GM18517 (cell line): Measurements from ENCODE around the gene MPP7.
"Not testable (repeated sequence)": the region's sequence is repeated elsewhere in the genome, so short reads cannot be mapped to it uniquely, and the experiment has no call there.

ENCODE experiments used
- ATAC-seq: cut with Tn5 transposase; IDR thresholded peaks from one replicate; pipeline ENCODE4 v1.9.1; 2021; ENCODE audit warnings: mild to moderate bottlenecking, moderate library complexity; ENCODE audit not compliant: unreplicated experiment

MPP7 gene

DNA sequence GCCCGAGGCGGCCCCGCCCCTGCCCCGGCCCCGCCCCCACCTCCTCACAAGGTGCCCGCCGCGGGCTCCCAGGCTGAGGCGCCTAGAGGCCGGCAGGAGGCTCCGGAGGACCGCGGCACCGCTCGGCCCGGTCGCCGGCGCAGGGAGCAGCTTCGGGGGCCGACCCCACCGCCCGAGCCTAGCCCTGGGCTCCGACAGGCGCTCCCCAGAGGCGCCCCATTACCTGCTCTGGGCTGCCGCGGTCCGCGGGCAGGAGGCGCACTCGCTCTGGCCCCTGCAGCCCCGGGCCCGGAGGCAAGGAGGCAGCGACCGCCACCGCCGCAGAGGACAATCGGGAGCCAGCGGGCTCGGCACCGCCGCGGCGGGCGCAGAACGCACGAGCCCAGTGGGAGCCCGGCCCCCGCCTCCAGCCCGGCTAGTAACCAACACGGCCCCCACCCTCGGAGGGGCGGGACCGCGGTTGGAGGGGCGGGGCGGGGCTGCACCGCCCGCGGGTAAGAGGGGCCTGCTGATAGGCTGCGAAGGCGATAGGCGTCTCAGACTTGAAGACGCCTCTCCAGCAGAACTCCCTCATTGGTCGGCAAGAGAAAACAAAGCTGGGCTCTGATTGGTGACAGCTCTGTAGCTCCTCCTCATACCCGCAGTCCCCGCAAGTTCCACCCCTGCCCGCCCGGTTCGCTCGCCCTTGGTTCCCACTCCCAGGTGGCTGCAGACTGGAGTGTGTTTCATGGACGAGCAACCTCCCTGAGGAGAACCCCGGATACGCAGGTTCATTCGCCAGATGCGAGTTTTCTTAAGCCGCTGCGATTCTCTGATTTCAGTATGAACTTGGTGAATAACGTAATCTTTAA, at the start of gene MPP7:
MPP7 (minus strand) TSS at position 427 of the 851 bp plus-strand sequence. CDS start 64,460 bp downstream, outside the sequence.
- peak; percentile 100 for ATAC-seq

DNA sequence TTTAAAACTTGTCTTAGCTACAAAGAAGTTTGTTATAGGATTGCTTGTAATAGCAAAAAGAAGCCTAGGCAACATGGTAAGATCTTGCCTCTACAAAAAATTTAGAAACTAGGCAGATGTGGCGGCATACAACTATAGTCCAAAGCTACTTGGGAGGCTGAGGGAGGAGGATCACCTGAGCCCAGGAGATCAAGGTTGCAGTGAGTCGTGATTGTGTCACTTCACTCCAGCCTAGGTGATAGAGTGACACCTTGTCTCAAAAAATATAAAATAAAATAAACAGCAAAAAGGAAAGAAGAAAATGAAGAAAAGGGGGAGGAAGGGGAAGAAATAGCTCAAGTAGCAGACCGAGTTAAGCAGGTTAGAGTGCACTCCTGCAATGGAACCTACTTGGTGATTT, 47.0 kb upstream of the MPP7 start:
- ATAC-seq, result no peak

DNA sequence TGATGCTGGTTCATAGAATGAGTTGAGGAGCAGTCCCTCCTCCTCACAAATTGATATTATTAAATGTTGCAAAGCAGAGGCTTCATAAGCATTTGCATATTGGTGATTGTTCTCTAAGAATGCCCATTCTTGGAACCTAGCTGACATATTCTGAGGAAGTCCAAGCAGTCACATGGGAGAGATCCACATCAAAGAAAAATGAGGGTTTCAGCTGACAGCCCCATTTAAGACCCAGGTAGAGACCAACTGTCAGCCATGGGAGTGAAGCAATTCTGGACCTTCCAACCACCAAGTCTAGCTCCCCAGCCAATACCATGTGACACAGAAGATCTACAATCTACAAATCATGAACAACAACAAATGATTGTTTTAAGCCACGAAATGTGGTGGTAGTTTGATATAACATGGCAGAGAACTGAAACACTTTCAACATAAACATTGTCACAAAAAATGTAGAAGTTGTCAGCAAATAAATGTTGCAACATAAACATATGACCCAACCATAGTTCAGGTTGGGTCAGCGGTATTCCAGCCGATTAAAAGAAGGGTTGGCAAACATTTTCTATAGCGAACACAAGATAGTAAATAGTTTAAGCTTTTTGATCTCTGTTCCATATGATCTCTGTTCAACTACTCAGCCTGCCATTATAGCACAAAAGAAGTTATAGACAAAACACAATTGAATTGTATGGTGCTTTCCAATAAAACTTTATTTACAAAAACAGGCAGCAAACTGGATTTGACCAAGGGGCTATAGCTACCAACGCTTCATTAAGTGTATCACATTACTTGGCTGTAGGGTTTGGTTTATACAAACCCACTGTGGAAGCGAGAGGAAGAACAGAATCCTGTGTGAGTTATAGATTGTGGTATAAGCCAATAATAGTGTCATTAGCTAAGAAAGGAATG, 41.4 kb upstream of the MPP7 start:
- ATAC-seq, result no peak

DNA sequence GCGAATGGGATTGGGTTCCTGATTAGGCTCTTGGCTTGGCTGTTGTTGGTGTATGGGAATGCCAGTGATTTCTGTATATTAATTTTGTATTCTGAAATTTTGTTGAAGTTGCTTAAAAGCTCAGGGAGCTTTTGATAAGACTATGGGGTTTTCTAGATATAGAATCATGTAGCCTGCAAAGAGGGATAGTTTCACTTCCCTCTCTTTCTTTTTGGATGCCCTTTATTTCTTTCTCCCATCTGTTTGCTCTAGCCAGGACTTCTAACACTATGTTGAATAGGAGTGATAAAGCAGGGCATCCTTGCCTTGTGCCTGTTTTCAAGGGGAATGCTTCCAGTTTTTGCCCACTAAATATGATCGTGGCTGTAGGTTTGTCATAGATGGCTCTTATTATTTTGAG, 40.4 kb upstream of the MPP7 start:
- ATAC-seq, result no peak

DNA sequence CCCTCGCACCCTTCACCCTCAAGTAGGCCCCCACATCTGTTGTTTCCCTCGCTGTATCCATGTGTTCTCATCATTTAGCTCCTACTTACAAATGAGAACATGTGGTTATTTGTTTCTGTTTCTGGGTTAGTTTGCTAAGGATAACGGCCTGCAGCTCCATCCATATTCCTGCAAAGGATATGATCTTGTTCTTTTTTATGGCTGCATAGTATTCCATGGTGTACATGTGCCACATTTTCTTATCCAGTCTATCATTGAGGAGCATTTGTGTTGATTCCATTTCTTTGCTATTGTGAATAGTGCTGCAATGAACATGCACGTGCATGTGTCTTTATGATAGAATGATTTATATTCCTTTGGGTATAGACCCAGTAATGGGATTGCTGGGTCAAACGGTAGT, 38.8 kb upstream of the MPP7 start:
- ATAC-seq, result not testable (repeated sequence)

DNA sequence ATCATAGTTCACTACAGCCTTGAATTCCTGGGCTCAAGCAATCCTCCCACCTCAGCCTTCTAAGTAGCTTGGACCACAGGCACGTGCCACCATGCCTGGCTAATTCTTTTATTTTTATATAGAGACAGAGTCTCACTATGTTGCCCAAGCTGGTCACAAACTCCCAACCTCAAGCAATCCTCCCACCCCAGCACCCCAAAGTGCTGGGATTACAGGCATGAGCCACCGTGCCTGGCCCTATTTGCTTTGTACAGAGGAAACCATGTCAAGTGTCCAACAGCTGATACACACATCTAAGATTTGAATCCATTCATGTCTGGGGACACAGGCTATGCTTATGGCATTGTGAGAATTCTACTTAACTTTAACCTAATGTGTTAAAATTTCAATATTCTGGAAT, 29.9 kb upstream of the MPP7 start:
- no peak for ATAC-seq

DNA sequence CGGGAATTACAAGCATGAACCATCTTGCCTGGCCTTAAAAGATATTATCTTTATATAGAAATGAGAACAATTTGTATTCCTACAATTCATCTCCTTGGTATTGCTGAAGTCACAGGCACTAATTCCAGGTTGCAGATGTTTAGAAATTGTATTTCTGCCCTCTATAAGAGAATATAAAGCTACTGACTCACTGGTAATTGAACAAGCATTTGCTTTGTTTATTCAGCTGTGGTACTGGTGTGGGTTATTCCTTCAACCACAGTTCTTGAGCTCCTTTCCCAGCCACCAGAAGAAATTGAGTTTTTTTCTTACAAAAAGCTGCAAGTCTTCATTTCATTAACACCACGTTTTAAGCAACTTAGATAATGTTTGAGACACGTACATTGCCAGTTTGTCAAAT, 29.0 kb upstream of the MPP7 start:
- no peak for ATAC-seq

DNA sequence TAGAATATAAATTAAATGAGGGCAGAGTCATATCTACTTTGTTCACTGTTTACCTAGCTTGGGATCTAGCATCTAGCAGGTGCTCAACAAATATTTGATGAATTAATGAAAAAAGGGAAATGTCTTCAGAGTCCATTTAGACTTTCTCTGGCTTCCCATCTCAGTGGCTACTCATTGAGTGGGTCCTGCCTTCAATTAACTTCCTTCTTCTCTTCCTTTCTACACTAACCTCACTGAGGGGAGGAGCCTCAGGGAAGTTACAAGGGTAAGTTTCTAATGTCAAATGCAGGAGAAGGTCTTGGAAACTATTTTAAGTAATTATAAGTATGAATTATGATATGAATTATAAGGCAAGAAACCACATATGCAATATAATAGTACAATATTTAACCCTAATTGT, 28.2 kb upstream of the MPP7 start:
- ATAC-seq, result no peak

DNA sequence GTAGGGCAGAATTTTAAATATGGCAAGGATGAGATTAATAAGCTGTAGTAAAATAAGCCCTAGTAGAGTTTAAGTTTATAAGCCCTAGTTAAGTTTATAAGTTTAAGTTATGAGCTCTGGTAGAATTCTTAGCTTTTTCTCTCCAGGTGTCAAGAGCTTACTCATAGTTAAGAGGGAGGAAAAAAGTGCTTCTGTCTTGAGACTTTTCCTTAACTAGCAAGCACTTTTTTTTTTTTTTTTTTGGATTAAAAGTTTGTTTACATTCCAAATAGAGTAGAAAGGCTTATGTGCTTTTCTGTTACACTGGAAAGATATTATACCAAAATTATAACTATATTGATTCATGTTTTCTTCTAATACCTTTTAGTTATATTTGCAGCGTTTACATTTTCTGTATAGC, 25.5 kb upstream of the MPP7 start:
- ATAC-seq, result no peak

DNA sequence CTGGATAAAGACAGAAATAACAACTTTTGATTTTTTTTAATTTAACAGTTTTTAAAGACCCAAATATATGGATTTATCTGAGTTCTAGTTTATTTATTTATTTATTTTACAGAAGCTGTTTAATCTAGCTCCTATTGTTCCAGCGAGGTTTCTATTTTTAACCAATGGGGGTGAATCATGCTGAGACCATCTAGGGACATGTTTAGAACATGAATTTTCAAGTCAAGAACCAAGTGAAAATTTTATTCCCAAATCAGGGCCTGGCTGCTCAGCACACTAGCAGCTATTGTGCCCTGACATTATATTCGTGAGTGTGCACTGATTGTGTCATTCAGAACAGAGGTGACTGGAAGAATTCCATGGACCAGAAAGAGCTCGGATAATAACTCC, 24.6 kb upstream of the MPP7 start:
- no peak for ATAC-seq

DNA sequence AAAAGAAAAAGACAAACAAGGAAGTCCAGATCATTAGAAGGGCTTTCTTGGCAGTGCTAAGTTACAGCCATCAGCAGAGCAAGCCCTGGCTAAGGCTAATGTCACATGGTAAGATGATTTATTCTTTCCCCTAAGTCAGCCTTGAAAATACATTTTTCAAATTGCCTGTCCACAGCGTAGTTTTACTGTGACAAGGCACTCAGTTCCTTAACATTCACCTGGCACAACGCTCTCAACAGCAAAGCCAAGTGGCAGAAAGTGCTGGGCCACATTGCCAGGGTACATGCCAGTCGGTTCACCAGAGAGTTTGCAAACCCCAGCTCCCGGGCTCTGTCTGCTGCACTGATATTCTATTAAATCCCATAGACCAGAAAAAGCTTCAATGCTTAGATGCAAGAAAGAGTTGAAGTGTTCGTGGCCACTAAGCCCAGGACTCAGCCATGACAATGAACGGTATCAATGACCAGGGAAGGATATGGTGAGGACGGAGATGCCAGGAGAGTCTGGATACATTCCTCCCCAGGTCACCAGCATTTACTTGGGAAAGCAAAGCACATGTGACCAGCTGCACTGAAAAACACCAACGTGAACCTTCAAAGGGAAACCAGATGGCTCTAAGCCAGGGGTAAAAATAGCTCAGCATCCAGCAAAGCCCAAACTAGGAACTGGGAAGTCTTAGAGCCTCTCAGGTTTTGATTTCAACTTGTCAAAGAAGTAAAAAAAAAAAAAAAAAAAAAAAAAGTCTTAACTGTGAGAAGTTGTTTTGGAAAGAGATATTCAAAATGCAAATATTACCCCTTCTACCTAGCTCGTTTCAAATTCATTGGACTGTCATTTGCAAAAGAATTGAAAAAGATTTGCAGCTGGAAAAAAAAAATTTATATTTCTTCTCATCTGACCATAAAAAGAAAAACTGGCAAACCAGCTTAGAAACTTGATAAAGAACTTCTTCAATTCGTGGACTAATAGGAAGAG, 23.9 kb upstream of the MPP7 start:
- ATAC-seq, result no peak

DNA sequence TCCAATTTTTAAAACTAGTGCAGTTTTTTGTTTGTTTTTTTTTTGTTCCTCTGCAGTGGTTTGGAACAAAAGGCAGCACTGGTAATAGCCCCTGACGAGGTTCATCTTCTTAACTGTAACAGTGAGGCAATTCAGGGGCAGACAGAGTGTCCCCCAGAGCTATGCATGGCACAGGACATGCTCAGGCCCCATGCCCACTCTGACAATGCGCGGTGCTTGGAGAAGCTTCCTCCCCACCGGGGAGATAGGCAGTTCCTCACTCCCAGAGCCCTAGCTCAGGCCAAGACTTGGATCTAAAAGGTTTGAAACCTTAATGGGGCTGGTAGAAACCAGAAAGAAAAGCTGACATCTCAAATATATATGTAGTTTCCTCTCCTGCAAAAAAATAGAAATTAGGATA, 17.9 kb upstream of the MPP7 start:
- ATAC-seq, result no peak

DNA sequence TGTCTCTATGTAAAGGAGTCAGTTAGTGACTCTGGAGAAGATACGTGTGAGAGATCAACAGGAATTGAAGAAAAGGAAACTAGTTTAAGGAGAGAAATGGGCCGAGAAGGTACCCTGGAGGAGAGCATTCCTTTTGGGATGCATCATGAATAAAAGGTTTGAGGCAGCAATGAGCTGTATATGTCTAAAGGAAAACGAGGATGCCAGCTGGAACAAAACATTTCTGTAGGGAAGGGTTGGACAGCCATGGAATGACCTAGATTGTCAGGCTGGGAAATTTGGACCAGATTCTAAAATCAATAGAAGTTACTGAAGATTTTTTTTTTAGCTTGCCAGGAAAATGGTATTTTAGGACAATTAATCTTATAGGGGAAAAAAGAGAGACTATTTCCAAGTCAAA, 17.2 kb upstream of the MPP7 start:
- ATAC-seq, result no peak

DNA sequence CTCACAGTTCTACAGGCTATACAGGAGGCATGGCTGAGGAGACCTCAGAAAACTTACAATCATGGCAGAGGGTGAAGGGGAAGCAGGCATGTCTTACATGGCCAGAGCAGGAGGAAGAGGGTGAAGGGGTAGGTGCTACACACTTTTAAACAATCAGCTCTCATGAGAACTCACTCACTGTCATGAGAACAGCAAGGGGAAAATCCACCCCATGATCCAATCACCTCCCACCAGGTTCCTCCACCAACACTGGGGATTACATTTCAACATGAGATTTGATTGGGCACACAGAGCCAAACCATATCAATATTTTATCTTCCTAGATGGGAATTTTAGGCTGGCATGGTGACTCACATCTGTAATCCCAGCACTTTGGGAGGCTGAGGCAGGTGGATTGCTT, 16.2 kb upstream of the MPP7 start:
- not testable (repeated sequence) for ATAC-seq

DNA sequence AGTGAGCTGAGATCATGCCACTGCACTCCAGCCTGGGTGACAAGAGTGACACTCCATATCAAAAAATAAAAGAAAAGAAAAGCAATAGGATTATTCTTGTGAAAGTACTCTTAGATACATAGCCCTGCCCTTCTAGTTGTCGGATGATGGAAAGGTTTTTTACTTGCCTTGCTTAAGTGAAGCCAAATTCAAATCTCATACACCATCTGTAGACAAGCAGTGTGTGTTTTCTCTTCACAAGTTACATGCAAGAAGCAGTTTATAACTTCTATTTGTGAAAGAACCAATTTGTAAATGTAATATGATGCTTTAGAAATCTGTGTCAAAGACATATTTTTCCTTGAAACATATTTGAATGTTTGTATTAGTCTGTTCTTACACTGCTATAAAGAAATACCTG, 15.8 kb upstream of the MPP7 start:
- ATAC-seq, result no peak

DNA sequence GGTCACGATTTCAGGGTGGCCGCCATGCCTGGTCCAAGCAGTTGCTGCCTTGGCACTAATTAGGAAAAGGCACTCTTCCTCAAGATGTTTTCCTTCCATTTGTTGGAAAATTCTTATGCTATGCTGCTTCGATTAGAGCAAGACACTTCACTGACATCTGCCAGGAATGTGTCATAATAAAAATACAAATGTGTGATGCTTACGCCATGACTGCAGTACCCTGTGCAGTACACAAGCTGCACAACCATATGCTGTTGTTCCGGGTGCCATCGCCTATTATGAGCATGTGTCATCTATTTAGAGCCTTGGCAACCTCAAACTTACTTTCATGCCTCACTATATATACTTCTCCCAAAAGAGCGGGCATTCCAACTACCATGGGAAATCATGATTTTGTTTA, 14.9 kb upstream of the MPP7 start:
- ATAC-seq, result no peak

DNA sequence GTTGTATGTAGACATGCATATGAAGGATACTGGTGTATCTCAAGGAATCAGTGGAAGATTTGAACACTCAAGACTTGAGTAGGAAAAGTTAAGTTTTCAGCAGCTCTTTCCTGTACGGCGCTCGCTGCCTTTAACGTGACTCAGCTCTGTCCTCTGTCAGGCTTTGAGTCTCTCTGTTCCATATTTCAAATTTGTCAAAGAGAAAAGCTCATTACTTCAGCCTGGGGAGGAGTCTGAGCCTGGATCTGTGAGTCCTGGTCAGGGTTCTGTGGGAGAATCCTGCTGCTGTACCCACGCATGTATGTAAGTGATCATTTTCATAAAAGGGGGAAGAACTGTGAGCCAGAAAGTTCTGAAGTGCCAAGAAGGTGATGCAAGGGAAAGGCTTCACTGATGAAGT, 13.8 kb upstream of the MPP7 start:
- no peak for ATAC-seq

DNA sequence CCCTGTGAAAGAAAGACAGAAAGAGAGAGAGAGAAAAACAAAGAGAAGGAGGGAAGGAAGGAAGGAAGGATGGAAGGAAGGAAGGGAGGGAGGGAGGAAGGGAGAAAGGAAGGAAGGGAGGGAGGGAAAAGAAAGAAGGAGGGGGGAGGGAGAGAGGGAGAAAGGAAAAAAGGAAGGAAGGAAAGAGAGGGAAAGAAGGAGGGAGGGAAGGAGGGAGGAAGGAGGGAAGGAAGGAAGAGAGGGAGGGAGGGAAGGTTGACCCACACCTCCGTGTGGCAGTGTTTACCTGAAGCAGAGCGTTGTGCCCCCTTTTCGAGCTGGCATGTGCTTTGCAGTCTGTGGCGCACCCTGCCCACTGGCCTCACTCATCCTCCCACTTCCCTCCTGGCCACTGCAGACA, 12.3 kb upstream of the MPP7 start:
- no peak for ATAC-seq

DNA sequence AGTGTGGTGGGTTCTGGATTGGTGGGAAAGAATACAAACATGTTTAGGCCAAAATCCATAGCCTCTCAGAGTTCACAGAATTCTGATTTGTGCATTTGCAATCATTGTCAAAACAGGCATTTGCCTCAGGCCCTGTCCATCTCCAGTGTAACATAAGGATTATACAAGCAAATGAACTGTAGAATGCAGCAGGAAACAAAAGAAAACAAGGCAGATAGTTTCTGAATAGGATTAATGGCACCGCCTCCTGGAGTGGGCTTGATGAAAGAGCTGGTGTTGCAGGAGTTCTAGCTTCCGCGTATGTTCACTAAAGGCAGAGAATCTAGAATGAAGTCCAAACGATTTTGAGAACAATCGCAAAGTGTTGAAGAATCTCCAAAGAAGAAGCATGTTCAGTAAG, 11.3 kb upstream of the MPP7 start:
- no peak for ATAC-seq

DNA sequence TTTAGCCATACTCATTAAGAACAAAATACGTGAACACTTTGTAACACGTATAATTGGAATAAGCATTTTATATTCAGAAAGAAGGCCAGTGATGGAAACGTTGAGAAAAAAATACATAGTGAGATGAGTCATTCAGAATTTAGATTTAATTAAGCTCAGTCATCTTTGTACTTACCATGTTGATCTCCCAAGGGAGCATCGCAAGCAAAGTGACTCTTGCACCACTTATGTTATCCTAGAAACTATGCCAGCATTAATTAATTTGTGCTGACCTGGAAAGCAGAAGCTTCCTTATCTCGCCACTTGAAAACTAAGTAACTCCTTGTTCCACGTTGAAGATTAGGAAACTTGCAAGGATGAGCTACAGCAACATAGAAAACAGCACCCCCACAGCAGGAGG, 9.7 kb upstream of the MPP7 start:
- no peak for ATAC-seq

DNA sequence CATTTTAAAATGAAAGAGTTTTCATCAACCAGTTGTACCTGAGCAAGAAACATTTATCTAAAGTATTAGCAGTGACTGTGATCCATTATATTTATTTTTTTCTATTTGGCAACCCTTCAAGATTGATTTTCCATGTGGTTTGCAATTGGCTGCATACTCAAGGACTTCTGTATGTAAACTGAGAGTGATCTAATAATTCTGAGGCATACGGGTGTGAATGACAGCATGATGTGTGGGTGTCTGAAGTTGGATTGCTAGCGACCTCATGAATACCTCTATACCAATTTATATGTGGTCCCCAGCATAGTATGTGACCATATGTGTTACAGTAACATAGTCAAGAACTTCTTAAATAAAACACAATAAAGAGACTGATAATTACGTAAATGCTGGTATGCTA, 8.2 kb upstream of the MPP7 start:
- ATAC-seq, result no peak
